K562 (cell line): ENCODE measurements around the gene PYHIN1. TPM values are rescaled to one million over a fixed set of nuclear protein-coding genes. Genes with fewer than 3 reads are reported as not detected.

Source experiments
- BCLAF1 ChIP-seq, 2 experiments: fragments of 450-650 bp in 1 of 2; IDR thresholded peaks; 2 replicates each; pipeline ENCODE4 v1.6.1; 2011 to 2017; ENCODE audit warnings: low read depth in 2 of 2, antibody characterized with exemption in 1 of 2, borderline replicate concordance in 1 of 2, low read length in 1 of 2, mild to moderate bottlenecking in 1 of 2, mixed read lengths in 1 of 2; ENCODE audit not compliant: control insufficient read depth in 1 of 2
- C11orf30 ChIP-seq: fragments of 450-650 bp; IDR thresholded peaks from 2 replicates; pipeline ENCODE4 v1.6.1; 2016; ENCODE audit warnings: low read depth, mild to moderate bottlenecking
- DLX4 ChIP-seq: fragments of 250-450 bp; sonication (Bioruptor Pico); IDR thresholded peaks from 2 replicates; pipeline ENCODE4 v1.6.1; 2021; ENCODE audit warnings: mild to moderate bottlenecking
- ESRRB ChIP-seq: fragments of 250-450 bp; sonication (Bioruptor Pico); IDR thresholded peaks from 2 replicates; pipeline ENCODE4 v1.5.0; 2020; ENCODE audit warnings: mild to moderate bottlenecking, moderate library complexity, borderline replicate concordance
- HDAC1 ChIP-seq, 2 experiments: fragments of 450-650 bp; IDR thresholded peaks; 2 replicates each; pipeline ENCODE4 v1.6.1; 2016 to 2017; ENCODE audit warnings: inconsistent platforms in 1 of 2, mild to moderate bottlenecking in 1 of 2, moderate library complexity in 1 of 2
- HDAC6 ChIP-seq: IDR thresholded peaks from 2 replicates; pipeline ENCODE4 v1.6.1; 2012; ENCODE audit warnings: low read depth, mild to moderate bottlenecking, control low read depth, inconsistent platforms, low read length, moderate library complexity
- HMBOX1 ChIP-seq: sonication (generic); IDR thresholded peaks from 2 replicates; pipeline ENCODE4 v1.6.1; 2016
- NCOR1 ChIP-seq: fragments of 450-650 bp; IDR thresholded peaks from 2 replicates; pipeline ENCODE4 v1.6.1; 2016; ENCODE audit warnings: mild to moderate bottlenecking, moderate library complexity
- NFATC3 ChIP-seq: fragments of 450-650 bp; IDR thresholded peaks from 2 replicates; pipeline ENCODE4 v1.6.1; 2017; ENCODE audit warnings: mild to moderate bottlenecking
- NFXL1 ChIP-seq: fragments of 450-650 bp; formaldehyde crosslinking; IDR thresholded peaks from 2 replicates; pipeline ENCODE4 v1.4.0; 2021; ENCODE audit warnings: mild to moderate bottlenecking
- NRF1 ChIP-seq, 2 experiments: fragments of 450-650 bp; IDR thresholded peaks in 1 of 2; conservative IDR thresholded peaks in 1 of 2; 2 replicates each; pipeline ENCODE4 v1.6.1; 2014; ENCODE audit warnings: mild to moderate bottlenecking in 2 of 2
- RBM25 ChIP-seq: fragments of 200-400 bp; formaldehyde crosslinking; IDR thresholded peaks from 2 replicates; pipeline ENCODE4 v1.6.1; 2018; ENCODE audit warnings: low read length, low read depth, moderate library complexity; ENCODE audit not compliant: severe bottlenecking
- SAFB ChIP-seq: fragments of 200-400 bp; formaldehyde crosslinking; IDR thresholded peaks from 2 replicates; pipeline ENCODE4 v1.6.1; 2017; ENCODE audit warnings: low read depth, low read length, borderline replicate concordance
- SIN3A ChIP-seq, 2 experiments: fragments of 150-350 bp in 1 of 2; IDR thresholded peaks; 2 replicates each; pipeline ENCODE4 v1.6.1; 2011 to 2016; ENCODE audit warnings: borderline replicate concordance in 2 of 2, low read depth in 2 of 2, low read length in 2 of 2, mild to moderate bottlenecking in 2 of 2, moderate library complexity in 2 of 2; ENCODE audit not compliant: control insufficient read depth in 1 of 2
- SIX5 ChIP-seq, 2 experiments: IDR thresholded peaks; 2 replicates each; pipeline ENCODE4 v1.6.1; 2011; ENCODE audit warnings: low read length in 2 of 2, borderline replicate concordance in 1 of 2, low read depth in 1 of 2, mild to moderate bottlenecking in 1 of 2, moderate library complexity in 1 of 2; ENCODE audit not compliant: insufficient read depth in 1 of 2
- U2AF1 ChIP-seq: fragments of 200-400 bp; formaldehyde crosslinking; optimal IDR thresholded peaks from 2 replicates; pipeline ENCODE3; 2017; ENCODE audit warnings: mild to moderate bottlenecking, low read depth, low read length, moderate library complexity
- ZNF140 ChIP-seq: fragments of 250-450 bp; sonication (Bioruptor Pico); IDR thresholded peaks from 2 replicates; pipeline ENCODE4 v1.8.0; 2021; ENCODE audit warnings: moderate library complexity, mild to moderate bottlenecking, inconsistent platforms
- ZNF785 ChIP-seq: fragments of 250-450 bp; sonication (Bioruptor Pico); IDR thresholded peaks from 2 replicates; pipeline ENCODE4 v1.4.0; 2020; ENCODE audit warnings: mild to moderate bottlenecking
- ZSCAN32 ChIP-seq: fragments of 450-650 bp; formaldehyde crosslinking; IDR thresholded peaks from 2 replicates; pipeline ENCODE4 v1.4.0; 2020; ENCODE audit warnings: mild to moderate bottlenecking, moderate library complexity
- polyA plus RNA-seq, 8 experiments: library from polyadenylated mRNA; depleted of rRNA in 4 of 8; stranded (reverse) in 5 of 8; unstranded in 3 of 8; fragments of >200 nt; fragmentation: Nextera tagmentation in 2 of 8; fragmentation: Illumina TruSeq in 1 of 8; extraction: Ambion mirVana in 2 of 8; extraction: Trizol in 1 of 8; gene quantifications; 2 replicates each; pipeline versions ENCODE4 v1.2.1 to v1.2.3, GENCODE V29; 2011 to 2014; ENCODE audit warnings: inconsistent platforms in 1 of 8, missing spikeins in 1 of 8
- total RNA-seq, 7 experiments: library from RNA; depleted of rRNA in 6 of 7; stranded (reverse); fragments of >200 nt in 6 of 7; fragmentation: Illumina TruSeq in 2 of 7; extraction: Trizol in 2 of 7; gene quantifications; 2 replicates each; pipeline versions ENCODE4 v1.2.1 to v1.2.3, GENCODE V29; 2011 to 2021; ENCODE audit warnings: low replicate concordance in 1 of 7
- TF ChIP-seq, protein P1 (sequence below): fragments of 450-650 bp; IDR thresholded peaks from 2 replicates; pipeline ENCODE4 v1.6.1; 2016
- TF ChIP-seq, protein P2 (sequence below), 2 experiments: fragments of 450-650 bp in 1 of 2; sonication (generic) in 1 of 2; formaldehyde crosslinking in 1 of 2; IDR thresholded peaks in 1 of 2; conservative IDR thresholded peaks in 1 of 2; 2 replicates each; pipeline versions ENCODE4 v1.6.1 to v1.8.1; 2016 to 2023; ENCODE audit warnings: mild to moderate bottlenecking in 2 of 2, moderate library complexity in 2 of 2, inconsistent platforms in 1 of 2, missing genetic modification reagents in 1 of 2

PYHIN1 gene
- total and polyA plus RNA-seq, 9 of the 15 experiments (the other 6 are each of a cell fraction or from before 2014, with no cell fraction given) = not detected

GRCh38 chr1:159009704-159010361 lies 78.5 kb downstream of the PYHIN1 start, which contains the start of gene IFI16 (continued):
- TF ChIP-seq, protein P1, sequence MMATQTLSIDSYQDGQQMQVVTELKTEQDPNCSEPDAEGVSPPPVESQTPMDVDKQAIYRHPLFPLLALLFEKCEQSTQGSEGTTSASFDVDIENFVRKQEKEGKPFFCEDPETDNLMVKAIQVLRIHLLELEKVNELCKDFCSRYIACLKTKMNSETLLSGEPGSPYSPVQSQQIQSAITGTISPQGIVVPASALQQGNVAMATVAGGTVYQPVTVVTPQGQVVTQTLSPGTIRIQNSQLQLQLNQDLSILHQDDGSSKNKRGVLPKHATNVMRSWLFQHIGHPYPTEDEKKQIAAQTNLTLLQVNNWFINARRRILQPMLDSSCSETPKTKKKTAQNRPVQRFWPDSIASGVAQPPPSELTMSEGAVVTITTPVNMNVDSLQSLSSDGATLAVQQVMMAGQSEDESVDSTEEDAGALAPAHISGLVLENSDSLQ = no peak
- TF ChIP-seq ZNF140 (CRISPR knock-in tag) (no peak), C11orf30 (no peak), U2AF1 (no peak), NFATC3 (no peak), SAFB (no peak), NRF1 (conservative IDR thresholded peaks at IDR 0.05 in 1 of 2, IDR thresholded peaks at IDR 0.05 in 1 of 2) (0 out of 4 replicates have a peak, but pooled peaks of 1 of the 2 experiments have one; percentile 9), SIN3A (IDR thresholded peaks at IDR 0.05; ENCODE audit: borderline replicate concordance in 2 of 2, control insufficient read depth in 1 of 2, low read depth in 2 of 2, low read length in 2 of 2) (no peak), ESRRB (no peak), HMBOX1 (peak; percentile 98), HDAC6 (no peak), BCLAF1 (IDR thresholded peaks at IDR 0.05; ENCODE audit: borderline replicate concordance in 1 of 2, control insufficient read depth in 1 of 2, low read depth in 2 of 2, low read length in 1 of 2) (no peak), HDAC1 (IDR thresholded peaks at IDR 0.05) (peak in 1 of 2 experiments; percentile 89; a peak in 2 of 4 replicates), SIX5 (IDR thresholded peaks at IDR 0.05; ENCODE audit: borderline replicate concordance in 1 of 2, insufficient read depth in 1 of 2, low read depth in 1 of 2, low read length in 2 of 2) (no peak), NFXL1 (CRISPR knock-in tag) (no peak), ZNF785 (no peak), ZSCAN32 (CRISPR knock-in tag) (no peak), NCOR1 (0 out of 2 replicates have a peak, but pooled peaks have one; percentile 8), DLX4 (CRISPR knock-in tag) (no peak), RBM25 (no peak)
- TF ChIP-seq, protein P2, sequence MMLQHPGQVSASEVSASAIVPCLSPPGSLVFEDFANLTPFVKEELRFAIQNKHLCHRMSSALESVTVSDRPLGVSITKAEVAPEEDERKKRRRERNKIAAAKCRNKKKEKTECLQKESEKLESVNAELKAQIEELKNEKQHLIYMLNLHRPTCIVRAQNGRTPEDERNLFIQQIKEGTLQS (IDR thresholded peaks at IDR 0.05) = peak; percentile 72
- TF ChIP-seq, protein P2 (CRISPR knock-in tag; conservative IDR thresholded peaks at IDR 0.05) = no peak
